ENCODE measurements around the gene TRIM21. TPM values are rescaled to one million over a fixed set of nuclear protein-coding genes. Genes with fewer than 3 reads are reported as not detected.

TRIM21 gene
- total RNA-seq, 1 donor from 2014 or later: 7.6 TPM

Other genes starting within 250 kb of the TRIM21 start
- not detected for gene OR52B4, start 25.3 kb downstream of the TRIM21 start, total RNA-seq
- not detected for gene OR52K2, start 55.6 kb upstream of the TRIM21 start, total RNA-seq
- gene OR52K1, start 88.9 kb upstream of the TRIM21 start, total RNA-seq: not detected
- gene OR52M1, start 151.5 kb upstream of the TRIM21 start, total RNA-seq: not detected
- gene OR52I2, start 188.0 kb upstream of the TRIM21 start, total RNA-seq: not detected
- not detected for gene OR52I1, start 200.3 kb upstream of the TRIM21 start, total RNA-seq
- gene TRIM68, start 214.5 kb upstream of the TRIM21 start, total RNA-seq: 11.0 TPM
- gene OR51D1, start 243.8 kb upstream of the TRIM21 start, total RNA-seq: not detected